Measurements from ENCODE around the gene TRAF7. TPM values are rescaled to one million over a fixed set of nuclear protein-coding genes. Genes with fewer than 3 reads are reported as not detected.

TRAF7 gene
- total RNA-seq, 1 experiment from 2014 or later: 153 TPM

DNA sequence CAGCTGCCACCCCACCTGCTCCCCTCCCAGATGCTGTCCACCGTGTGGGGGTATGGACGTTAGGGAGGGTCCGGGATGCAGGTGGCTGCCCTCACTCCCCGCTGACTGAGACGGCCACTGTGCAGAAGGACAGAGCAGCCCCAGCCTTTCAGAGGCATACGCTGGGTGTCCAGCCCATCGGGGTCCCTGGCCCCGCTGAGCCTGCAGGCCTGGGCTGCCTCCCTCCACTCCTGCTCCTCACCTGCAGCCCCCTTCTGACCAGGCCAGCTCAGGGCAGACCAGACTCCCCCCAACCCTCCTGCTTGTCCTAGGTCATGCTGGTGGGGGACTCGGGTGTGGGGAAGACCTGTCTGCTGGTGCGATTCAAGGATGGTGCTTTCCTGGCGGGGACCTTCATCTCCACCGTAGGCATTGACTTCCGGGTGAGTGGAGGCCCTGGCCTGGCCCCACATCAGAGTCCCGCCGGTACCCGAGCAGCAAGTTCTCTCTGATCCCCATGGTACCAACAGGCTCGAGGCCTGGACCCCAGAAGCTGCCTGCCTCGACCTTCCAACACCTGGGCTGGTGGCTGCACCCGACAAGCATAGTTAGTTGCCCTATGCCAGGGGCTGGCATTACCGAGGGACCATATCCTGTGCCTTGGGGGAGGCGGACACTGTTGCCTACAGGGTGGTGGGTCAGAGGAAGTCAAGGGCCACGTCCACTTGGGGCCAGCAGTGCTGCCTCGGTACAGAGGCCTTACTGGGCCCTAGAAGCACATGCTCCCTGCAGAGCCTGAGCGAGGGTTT, 5.8 kb upstream of the TRAF7 start:
- Histone ChIP-seq H3K36me3 (replicated peaks; ENCODE audit: control insufficient read depth, insufficient read depth, low read length) (peaks cover 22% of the 10 kb centered on the region), H3K4me3 (ENCODE audit: insufficient read depth, low read depth, low read length) (peak overlapping the region; percentile 70), H3K27me3 (ENCODE audit: control insufficient read depth, insufficient read depth, low read length) (no peaks in the 10 kb centered on the region; the same call in 1 of the 2 replicates)
- DNase-seq: peak; percentile 80

DNA sequence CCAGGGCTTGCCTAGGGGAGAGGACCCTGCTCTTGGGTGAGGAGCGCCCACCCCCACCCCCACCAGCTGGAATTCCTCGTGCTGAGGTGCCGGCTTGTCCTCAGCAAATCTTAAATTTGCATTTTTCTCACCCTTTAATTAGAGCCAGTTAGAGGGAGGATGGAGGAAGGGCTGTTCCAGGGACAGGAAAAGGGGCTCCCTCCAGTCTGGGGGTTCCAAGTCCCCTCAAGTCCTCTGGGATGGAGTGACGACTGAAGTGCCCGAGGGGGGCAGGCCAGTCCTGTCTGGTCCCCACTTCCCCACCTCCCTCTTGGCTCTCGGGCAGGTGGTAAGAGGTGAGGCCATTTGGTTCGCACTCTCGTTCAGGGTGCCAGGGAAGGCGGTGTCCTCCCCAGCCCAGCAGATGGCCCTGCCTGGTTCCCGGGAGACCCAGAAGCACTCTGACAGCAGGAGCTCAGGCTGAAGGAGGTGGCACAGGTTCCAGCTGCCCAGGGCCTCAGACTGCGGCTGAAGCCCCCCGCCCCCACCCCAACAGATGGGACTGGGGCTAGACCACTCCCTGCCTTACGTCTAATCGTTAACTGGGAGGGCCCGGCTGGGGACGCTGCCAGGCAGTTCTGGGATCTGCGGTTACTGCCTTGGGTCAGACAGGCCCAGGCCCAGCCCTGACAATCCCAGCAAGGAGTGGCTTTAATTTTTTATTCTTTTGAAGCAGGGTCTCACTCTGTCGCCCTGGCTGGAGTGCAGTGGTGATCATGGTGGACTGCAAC, 5.0 kb upstream of the TRAF7 start:
- no peak overlapping the region for H3K4me3 ChIP-seq (ENCODE audit: insufficient read depth, low read depth, low read length)

DNA sequence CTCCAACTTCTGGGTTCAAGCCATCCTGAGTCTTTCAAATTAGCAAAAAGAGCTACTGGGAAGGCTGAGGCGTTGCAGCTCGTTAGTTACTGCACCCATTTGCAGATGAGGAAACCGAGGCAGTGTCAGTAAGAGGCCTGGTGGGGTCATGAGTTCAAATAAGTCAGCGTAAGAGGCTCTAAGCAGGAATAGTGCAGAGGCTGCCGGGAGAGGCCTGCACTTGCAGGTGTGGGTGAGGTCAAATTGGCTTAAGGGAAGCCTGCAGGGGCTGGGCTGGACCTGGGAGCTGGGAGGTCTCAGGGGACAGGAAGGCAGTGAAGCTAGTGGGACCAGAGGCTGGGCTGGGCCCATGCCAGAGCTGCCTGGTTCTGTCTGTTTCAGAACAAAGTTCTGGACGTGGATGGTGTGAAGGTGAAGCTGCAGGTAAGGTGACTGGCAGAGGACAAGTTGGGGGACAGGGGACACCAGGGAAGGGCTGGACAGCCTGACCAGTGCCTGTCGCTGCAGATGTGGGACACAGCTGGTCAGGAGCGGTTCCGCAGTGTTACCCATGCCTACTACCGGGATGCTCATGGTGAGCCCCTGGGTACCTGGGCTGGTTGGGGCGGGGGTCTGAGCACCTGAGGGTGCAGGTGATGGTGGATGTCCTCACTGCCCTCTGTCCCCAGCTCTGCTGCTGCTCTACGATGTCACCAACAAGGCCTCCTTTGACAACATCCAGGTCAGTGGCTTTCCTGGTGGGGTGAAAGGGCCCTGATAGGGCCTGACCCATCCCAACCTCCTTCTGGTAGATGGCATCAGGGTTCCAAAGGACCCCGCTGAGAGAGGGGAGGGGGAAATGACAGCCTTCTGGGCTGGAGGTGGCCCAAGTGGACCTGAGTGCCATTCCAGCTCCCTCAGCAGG, 4.1 kb upstream of the TRAF7 start:
- DNase-seq: peak; percentile 68
- no peak overlapping the region for H3K4me3 ChIP-seq (ENCODE audit: insufficient read depth, low read depth, low read length)
- no peaks in the 10 kb centered on the region; the same call in 1 of the 2 replicates for H3K27me3 ChIP-seq (ENCODE audit: control insufficient read depth, insufficient read depth, low read length)
- peaks cover 22% of the 10 kb centered on the region for H3K36me3 ChIP-seq (replicated peaks; ENCODE audit: control insufficient read depth, insufficient read depth, low read length)

More for the DNA sequence above, 5.0 kb upstream of the TRAF7 start:
- Histone ChIP-seq H3K36me3 (replicated peaks; ENCODE audit: control insufficient read depth, insufficient read depth, low read length) (peaks cover 22% of the 10 kb centered on the region), H3K27me3 (ENCODE audit: control insufficient read depth, insufficient read depth, low read length) (no peaks in the 10 kb centered on the region; the same call in 1 of the 2 replicates)
- peak; percentile 87 for DNase-seq

DNA sequence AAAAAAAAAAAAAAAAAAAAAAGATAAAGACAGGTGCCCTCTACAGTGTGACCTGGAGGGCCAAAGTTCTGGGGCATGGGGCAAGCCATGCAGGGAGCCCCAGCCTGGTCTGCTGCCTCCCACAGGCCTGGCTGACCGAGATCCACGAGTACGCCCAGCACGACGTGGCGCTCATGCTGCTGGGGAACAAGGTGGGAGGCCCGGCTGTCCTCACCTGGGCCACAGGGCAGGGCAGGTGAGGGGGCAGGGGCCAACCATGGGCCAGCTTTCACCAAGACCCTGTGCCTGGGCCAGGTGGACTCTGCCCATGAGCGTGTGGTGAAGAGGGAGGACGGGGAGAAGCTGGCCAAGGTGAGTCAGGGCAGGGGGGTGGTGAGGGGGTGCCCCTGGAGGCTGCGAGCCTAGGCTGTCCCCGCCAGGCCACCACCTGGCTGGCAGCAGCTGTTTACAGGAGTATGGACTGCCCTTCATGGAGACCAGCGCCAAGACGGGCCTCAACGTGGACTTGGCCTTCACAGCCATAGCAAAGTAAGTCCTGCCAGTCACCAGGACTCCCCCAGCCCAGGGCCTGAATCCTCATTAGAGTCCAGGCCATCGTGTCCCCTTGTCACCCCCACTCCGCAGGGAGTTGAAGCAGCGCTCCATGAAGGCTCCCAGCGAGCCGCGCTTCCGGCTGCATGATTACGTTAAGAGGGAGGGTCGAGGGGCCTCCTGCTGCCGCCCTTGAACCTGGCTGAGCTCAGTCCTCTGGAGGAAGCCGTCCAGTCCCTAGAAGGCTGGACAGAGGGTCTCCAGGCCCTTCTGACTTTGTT, 2.7 kb upstream of the TRAF7 start:
- DNase-seq: no peak
- H3K4me3 ChIP-seq (ENCODE audit: insufficient read depth, low read depth, low read length): peak overlapping the region; percentile 99
- no peaks in the 10 kb centered on the region; the same call in 1 of the 2 replicates for H3K27me3 ChIP-seq (ENCODE audit: control insufficient read depth, insufficient read depth, low read length)
- H3K36me3 ChIP-seq (replicated peaks; ENCODE audit: control insufficient read depth, insufficient read depth, low read length): peaks cover 22% of the 10 kb centered on the region

DNA sequence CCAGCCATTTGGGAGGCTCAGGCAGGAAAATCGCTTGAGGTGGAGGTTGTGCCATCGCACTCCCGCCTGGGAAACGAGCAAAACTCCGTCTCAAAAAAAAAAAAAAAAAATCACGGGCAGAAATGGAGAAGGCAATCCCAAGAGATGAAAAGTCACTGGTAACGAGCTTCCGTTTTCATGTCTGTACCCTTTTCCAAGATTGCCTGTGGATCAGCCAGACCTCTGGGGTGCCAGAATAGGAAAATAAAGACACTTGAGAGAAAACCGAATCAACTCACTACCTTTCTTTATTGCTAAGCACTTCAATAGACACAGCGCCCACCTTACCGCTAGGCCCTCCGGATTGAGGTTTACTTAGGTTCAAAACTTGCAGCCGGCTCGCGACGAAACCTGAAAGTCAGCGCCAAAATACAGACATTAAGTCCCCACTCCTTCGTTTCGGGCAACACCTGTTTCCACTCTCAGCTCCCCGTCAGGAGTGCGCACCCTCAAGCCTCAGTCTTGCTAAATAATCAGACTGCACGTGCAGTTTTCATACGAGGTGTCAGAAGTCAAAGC, 970 bp upstream of the TRAF7 start:
- H3K4me3 ChIP-seq (ENCODE audit: insufficient read depth, low read depth, low read length): peak overlapping the region; percentile 99
- peaks cover 22% of the 10 kb centered on the region for H3K36me3 ChIP-seq (replicated peaks; ENCODE audit: control insufficient read depth, insufficient read depth, low read length)
- no peaks in the 10 kb centered on the region; the same call in 1 of the 2 replicates for H3K27me3 ChIP-seq (ENCODE audit: control insufficient read depth, insufficient read depth, low read length)
- no peak for DNase-seq

DNA sequence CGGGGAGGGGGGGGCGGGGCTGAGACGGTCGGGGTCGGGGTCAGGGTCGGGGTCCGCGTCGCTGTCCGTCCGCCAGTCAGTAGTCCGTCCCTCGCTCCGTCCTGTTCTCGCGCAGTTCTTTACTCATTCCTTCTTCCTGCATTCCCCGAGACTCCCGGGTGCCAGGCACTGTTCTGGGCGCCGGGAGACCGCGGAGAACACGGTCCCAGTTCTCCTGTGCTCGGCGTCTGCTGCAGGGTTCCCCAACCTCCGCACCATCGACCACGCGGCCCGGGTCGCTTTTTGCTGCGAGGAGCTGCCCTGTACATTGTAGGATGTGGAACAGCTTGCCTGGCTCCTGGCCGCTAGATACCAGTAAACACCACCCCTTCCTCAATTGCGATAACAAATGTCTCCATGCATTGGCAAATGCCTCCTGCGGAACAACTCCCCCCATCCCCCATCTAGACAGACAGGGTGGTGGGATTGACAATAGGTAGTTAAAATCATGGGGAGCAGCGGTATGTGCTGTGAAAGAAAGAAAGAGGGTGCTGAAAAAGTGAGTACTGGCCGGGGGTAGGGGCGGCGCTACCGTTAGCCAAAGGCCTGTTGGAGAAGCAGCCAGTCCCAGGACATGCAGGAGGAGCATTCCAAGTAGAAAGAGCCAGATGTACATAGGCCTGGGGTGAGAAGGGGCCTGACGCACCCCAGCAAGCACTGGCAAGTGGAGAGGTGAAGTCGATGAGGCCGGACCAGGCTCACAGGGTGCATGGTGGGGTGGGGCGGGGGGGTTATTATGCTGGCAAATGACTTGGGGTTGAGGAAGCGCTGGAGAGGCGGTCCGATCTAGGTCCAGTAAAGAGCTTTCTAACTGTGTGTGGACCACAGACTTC, 631 bp downstream of the TRAF7 start:
- Histone ChIP-seq H3K36me3 (replicated peaks; ENCODE audit: control insufficient read depth, insufficient read depth, low read length) (peaks cover 22% of the 10 kb centered on the region), H3K27me3 (ENCODE audit: control insufficient read depth, insufficient read depth, low read length) (no peaks in the 10 kb centered on the region; the same call in 1 of the 2 replicates), H3K4me3 (ENCODE audit: insufficient read depth, low read depth, low read length) (peak overlapping the region; percentile 85)
- no peak for DNase-seq

DNA sequence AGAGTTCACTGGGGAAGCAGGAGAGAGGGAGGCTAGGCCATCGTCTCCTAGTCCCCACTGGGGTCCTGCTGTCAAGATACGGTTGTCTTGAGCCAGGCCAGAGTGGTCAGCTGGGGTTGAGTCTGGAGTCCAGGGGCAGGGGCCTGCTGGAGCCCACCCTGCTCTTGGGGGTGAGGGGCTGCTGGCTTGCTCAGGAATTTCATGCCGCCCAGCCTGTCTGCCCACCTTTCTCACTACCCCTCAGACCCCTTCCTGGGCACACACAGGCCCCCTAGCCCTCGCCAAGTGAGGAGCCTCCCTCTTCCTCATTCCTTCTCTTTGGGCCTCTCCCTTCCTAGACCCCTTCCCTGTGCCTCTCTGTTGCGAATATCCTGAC, 1.3 kb downstream of the TRAF7 start:
- DNase-seq: no peak
- peak overlapping the region; percentile 85 for H3K4me3 ChIP-seq (ENCODE audit: insufficient read depth, low read depth, low read length)
- H3K36me3 ChIP-seq (replicated peaks; ENCODE audit: control insufficient read depth, insufficient read depth, low read length): peaks cover 19% of the 10 kb centered on the region
- H3K27me3 ChIP-seq (ENCODE audit: control insufficient read depth, insufficient read depth, low read length): no peaks in the 10 kb centered on the region; the same call in 1 of the 2 replicates

DNA sequence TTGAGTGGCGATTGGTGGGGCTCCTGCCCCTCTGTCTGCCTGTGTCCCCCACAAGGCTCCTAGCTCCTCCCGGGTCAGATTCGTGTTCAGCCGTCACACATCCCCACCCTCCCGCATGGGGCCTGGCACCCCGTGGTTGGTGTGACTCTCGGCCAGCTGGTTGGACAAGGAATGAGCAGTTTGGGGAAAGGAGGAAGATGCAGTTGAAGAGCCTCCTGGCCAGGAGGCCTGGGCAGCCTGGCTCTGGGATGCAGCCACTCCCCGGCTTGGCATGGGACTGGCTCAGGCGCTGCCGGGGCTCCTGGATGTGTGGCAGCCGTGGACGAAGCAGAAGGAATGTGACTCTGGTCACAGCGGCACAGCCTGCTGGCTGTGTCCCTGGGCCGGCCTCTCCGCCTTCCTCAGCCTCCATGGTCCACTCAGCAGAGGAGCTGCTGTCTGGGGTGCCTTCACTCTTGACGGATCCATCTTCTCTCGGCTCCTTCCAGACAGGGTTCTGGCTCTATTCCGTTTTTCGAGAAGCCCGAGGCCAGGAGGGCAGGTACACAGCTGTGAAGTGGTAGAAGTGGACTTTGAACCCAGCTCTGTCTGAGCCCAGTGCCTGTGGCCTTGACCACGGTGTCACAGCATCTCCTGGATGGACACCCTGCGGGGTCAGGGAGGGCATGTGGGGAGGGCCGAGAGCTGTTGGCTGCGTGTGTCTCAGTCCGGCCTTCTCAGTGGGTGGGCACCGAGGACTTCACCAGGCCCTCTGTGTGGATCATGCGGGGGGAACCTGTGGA, 2.1 kb downstream of the TRAF7 start:
- Histone ChIP-seq H3K4me3 (ENCODE audit: insufficient read depth, low read depth, low read length) (no peak overlapping the region), H3K36me3 (replicated peaks; ENCODE audit: control insufficient read depth, insufficient read depth, low read length) (peaks cover 19% of the 10 kb centered on the region), H3K27me3 (ENCODE audit: control insufficient read depth, insufficient read depth, low read length) (no peaks in the 10 kb centered on the region; the same call in 1 of the 2 replicates)
- DNase-seq: no peak

DNA sequence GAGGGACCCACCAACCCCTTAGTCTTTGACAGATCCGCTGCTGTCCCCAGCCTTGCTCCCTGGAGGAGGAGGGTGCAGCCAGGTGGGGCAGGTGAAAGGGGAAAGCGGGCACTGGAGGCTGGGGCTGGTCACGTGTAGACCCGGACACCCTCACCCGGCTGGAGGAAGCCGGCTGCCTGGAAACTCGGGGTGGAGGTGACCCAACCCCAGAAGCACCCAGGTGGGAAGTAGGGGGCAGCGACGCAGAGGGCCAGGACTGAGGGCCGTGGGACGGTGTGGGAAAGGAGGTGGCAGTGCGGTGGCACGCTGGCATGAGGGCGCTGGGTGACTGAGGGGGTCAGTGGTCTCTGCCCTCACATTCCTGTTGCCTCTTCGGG, 2.7 kb downstream of the TRAF7 start:
- no peak overlapping the region for H3K4me3 ChIP-seq (ENCODE audit: insufficient read depth, low read depth, low read length)
- no peaks in the 10 kb centered on the region; the same call in 1 of the 2 replicates for H3K27me3 ChIP-seq (ENCODE audit: control insufficient read depth, insufficient read depth, low read length)
- DNase-seq: no peak
- peaks cover 16% of the 10 kb centered on the region for H3K36me3 ChIP-seq (replicated peaks; ENCODE audit: control insufficient read depth, insufficient read depth, low read length)

DNA sequence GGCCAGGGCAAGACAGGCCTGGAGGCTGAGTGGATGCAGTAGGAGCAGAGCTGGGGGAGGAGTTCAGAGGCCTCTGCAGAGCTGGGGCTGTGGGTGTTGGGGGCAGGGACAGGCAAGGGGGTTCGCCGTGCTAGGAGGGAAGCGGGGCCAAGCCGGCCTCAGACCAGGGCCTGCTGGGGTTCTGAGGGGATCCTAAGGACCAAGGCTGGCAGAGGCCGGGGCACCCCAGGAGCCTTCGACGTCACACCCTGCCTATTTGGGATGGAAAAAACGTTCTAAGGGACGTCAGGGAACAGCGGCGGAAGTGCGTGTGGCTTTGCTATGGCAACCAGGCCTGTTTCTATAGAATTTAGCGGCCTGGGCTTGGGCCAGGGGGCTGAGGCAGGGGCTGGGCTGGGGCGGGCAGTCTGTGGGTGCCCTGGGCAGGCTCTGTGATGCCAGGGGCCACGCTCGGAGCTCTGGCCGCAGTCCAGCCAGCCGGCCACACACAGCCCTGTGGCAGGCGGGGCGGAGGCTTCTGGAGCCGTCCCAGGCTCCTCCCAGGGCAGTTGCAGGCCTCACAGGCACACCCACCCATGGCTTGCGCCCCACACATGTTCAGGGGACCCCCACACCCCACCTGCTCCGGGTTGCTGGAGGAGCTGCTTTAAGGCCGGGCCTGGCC, 3.7 kb downstream of the TRAF7 start:
- no peaks in the 10 kb centered on the region; the same call in 1 of the 2 replicates for H3K27me3 ChIP-seq (ENCODE audit: control insufficient read depth, insufficient read depth, low read length)
- H3K36me3 ChIP-seq (replicated peaks; ENCODE audit: control insufficient read depth, insufficient read depth, low read length): peaks cover 5% of the 10 kb centered on the region
- no peak overlapping the region for H3K4me3 ChIP-seq (ENCODE audit: insufficient read depth, low read depth, low read length)
- DNase-seq: no peak

DNA sequence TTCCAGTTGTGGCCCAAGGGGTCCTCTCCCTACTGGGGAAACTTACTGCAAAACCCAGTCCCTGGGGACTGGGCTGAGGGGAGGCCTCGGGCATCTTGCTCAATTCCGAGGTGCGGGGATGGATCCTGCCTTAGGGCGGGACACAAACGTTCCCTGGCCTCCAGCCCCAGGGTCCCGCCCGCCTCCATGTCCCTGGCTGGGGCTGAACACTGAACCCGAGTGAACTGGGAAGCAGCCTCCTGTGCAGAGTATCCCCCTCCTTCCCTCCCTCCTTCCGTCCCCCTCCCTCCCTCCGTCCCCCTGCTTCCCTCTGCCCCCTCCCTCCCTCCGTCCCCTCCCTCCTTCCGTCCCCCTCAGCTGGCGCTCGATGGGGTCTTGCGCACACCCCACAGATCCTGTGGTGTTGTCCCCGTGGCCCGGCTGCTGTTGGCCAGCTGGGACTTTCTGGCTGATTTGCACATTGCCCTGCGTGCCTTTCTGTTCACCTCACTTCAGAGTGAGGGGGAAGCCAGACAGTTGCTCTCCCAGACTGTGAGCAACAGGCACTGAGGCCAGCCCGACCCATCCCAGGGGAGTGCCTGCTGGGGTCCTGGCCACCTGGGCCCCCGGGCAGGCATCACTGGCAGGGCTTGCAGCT, 5.5 kb downstream of the TRAF7 start:
- peak; percentile 77 for DNase-seq
- H3K4me3 ChIP-seq (ENCODE audit: insufficient read depth, low read depth, low read length): no peak overlapping the region
- H3K27me3 ChIP-seq (ENCODE audit: control insufficient read depth, insufficient read depth, low read length): no peaks in the 10 kb centered on the region
- peaks cover 4% of the 10 kb centered on the region for H3K36me3 ChIP-seq (replicated peaks; ENCODE audit: control insufficient read depth, insufficient read depth, low read length)
